HG03095 (cell line): ENCODE results near the gene NAA38.
"Not testable (repeated sequence)": the region's sequence is repeated elsewhere in the genome, so short reads cannot be mapped to it uniquely, and the experiment has no call there.

Experiments
- ATAC-seq: cut with Tn5 transposase; IDR thresholded peaks from one replicate; pipeline ENCODE4 v1.9.1; 2021; ENCODE audit warnings: moderate library complexity; ENCODE audit not compliant: unreplicated experiment

The NAA38 gene

DNA sequence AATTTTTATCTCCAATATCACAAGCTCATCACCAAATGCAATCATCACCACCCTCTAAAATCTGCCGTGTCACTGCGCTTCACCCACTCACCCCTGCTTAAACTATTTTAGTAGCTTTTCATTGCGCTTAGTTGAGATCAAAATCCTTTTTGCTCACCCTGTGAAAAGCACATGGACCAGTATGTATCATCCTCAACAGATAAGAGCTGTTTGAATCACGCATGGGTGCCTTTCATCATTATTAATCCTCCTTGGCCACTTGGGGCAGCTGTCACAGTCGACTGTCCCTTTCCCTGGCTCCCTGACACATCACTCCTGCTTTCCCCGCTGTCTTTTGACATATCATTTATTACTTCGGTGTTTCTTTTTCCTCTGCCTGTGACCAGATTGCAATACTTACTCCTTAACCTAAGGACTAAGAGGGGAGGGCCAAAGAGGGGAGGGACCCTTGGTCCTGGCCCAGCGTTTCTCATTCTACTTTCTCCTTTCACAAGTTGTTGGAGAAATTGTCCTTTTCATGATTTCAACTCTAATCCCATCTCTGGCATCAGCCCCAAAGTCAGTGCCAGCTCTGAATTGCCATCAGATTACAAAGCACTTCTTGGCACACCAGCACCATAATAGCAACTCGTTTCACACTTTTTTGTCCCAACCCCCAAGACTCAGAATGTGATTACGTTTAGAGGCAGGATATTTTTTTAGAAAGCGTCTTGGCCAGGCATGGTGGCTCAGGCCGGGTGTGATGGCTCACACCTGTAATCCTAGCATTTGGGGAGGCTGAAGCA, 32.0 kb downstream of the NAA38 start:
- no peak for ATAC-seq

DNA sequence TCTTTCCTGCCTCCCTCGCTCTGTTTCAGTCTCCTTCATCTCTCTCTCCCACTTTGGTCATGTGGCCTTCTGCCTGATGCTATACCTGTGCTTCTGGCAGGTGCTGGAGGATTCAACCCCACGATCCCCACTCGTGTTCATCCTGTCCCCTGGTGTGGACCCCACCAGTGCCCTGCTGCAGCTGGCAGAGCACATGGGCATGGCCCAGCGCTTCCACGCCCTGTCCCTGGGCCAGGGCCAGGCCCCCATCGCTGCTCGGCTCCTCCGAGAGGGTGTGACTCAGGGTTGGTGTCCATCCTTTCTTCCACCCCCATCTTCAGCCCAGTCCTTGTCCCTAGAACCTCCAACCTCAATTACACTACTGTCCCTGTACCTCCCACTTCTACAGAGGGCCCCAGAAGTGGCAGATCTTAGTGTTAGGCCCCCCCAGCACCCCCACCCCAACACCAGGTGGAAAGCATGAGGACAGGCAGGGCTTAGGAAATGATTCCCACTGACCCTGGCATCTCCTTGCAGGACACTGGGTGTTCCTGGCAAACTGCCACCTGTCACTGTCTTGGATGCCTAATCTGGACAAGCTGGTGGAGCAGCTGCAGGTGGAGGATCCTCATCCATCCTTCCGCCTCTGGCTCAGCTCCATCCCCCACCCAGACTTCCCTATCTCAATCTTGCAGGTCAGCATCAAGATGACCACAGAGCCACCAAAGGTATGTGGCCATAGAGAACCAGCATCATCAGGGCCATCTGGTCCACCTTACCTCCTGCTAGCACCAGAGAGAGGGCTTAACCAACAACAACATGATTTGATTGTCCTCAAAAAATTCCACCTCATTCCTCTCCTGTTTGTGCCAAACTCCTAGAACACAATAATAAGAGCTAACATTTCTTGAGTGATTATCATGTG, 33.1 kb downstream of the NAA38 start:
- no peak for ATAC-seq

DNA sequence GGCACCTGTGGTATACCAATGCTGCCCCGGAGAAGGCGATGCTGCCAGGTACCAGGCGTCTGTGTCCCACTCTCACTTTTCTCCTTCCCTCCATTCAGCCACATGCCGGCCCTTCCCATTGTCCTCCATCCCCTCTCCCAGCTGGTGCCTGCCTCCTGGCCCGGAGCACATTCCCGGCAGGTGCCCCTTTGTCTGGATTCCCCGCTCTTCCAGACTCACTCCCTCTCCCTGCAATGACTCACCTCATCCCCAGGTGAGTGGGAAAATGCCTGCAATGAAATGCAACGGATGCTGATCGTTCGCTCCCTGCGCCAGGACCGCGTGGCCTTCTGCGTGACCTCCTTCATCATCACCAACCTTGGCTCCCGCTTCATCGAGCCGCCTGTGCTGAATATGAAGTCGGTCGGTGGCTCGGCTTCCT, 33.8 kb downstream of the NAA38 start:
- ATAC-seq, result no peak

DNA sequence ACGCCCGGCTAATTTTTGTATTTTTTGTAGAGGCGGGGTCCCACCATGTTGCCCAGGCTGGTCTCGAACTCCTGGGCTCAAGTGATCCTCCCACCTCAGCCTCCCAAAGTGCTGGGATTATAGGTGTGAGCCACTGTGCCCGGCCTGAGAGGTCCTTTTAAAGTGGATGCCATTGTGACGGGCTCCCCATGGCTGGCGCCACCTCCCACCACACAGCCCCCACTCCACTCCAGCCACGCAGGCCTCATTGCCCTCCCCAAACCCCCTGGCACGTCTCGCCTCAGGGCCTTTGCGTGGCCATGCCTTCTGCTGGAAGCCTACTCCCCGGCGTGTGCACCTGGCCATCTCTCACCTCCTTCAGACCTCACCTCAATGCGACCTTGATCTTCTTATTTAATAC, 35.2 kb downstream of the NAA38 start:
- ATAC-seq, result no peak

DNA sequence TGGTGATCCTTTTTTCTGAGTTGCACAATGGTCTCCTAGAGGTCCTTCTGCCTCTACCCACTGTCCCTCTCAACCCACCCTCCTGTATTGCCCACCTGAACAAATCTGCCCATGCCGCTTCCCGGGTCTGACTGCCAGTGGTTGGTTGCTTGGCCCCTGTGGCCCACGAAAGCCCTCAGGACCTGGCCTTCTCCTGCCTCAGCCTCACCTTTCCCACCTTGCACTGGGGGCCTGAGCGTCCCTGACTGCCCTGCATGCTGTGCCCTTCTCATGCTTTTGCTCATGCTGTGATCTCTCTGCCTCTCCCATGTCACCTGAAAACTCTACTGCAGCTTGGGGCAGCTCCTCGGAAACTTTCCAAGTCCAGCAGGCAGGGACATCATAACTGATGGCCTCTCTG, 37.1 kb downstream of the NAA38 start:
- no peak for ATAC-seq

DNA sequence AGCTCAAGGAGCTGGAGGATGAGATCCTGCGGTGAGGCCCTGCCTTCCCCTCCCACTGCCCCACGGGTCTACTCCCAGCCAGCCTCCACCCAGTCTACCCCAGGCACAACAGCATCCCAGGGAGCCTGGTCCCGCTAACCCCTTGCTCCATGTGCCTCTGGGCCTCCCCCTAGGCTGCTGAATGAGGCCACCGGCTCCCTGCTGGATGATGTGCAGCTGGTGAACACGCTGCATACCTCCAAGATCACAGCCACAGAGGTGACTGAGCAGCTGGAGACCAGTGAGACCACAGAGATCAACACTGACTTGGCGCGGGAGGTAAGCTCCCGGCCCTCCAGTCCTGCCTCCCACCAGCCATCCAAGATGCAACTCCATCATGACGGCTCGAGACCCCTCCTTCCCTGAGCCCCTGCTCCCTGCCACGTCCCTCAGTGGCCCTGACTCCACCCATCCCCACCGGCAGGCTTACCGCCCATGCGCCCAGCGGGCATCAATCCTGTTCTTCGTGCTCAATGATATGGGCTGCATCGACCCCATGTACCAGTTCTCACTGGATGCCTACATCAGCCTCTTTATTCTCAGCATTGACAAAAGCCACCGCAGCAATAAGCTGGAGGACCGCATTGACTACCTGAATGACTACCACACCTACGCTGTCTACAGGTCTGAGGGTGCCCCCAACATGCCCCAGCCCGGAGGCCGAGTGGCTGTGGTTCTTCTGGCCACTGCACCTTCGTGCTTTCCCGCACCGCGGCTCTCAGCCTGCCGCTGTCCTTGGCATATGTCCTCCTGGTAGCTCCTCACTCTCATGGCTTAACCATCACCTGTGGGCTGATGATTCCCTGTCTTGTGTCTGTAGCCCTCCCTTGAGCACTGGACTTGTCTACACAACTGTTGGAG, 38.4 kb downstream of the NAA38 start:
- ATAC-seq, result no peak

DNA sequence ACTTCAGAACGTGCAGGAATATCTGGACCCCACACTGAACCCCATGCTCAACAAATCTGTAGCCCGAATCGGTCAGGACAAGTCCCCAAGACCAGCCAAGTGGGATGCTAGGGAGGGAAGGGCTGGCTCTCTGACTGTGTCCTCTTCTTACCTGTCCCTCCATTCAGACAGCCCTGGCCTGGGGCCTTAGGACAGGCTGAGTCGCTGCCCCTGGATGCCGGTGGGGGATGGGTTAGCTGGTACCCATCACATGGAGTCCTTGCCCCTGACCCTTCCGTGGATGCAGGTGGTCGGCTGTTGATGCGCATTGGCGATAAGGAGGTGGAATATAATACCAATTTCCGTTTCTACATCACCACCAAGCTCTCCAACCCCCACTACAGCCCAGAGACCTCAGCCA, 39.3 kb downstream of the NAA38 start:
- no peak for ATAC-seq

DNA sequence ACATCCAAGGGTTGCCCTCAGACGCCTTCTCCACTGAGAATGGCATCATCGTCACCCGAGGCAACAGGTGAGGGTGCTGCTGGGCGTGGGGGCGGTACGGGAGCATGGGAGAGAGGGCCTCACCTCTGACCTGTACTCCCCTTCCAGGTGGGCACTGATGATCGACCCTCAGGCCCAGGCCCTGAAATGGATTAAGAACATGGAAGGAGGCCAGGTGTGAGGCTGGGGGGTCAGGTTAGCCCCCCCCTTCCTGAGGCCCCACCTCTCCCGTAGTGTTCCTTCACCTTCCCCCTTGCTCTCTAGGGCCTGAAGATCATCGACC, 39.8 kb downstream of the NAA38 start:
- ATAC-seq, result no peak

DNA sequence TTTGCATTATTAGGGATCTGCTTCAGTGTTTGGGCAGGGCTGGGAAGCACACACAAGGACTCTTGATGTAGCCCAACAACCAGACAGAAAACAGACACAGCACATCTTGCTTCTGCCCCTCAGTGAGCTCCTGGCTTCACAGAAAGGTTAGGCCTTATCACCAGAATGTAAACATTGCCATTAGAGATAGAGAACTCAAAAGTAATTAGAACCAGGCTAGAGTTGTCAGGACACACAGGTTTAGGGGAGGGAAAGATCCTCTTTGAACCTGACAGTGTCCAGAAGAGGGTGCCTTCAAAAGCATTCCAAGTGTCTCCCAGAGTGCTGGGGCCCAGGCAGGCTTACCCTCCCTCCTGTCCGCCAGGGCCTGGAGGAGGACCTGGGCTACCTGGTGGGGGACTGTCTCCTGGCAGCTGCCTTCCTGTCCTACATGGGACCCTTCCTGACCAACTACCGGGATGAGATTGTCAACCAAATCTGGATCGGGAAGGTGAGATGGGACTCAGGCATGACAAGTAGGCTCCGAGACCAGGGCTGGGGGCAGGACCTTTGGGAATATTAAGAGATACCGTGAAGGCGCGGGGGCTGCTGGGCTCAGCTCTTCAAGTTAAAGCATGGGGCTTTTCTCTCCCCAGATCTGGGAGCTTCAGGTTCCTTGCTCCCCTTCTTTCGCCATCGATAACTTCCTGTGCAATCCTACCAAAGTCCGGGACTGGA, 40.3 kb downstream of the NAA38 start:
- ATAC-seq, result no peak

DNA sequence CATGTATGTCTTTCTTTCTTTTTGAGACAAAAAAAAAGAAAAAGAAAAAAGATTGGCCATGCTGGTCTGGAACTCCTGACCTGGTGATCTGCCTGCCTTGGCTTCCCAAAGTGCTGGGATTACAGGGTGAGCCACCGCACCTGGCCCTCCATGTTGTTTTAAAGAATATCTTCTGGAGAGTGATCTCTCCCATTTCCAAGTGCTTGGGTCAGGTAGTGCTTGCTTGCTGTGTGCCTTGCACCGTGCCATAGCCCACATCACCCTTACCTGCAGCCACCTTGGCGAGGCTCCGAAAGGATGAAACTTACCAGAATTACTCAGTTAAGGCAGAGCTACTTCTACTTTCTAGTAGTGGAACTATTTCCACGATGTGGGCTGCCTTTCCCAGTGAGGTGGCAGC, 42.4 kb downstream of the NAA38 start:
- no peak for ATAC-seq

DNA sequence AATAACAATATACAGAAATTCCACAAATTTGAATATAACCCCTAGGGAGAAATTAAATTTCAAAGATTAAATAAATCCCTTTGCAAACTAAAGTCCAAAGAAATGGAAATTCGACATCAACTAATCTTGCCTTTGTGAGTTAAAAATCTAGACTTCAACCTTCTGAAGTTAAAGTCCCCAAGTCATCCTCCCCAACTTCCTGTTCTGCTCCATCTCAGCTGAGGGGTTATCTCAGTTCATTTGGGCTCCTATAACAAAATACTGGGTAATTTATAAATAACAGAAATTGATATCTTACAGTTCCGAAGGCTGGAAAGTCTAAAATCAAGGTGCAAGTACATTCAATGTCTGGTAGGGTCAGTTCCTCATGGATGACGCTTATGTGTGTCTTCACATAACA, 46.1 kb downstream of the NAA38 start:
- ATAC-seq, result no peak

DNA sequence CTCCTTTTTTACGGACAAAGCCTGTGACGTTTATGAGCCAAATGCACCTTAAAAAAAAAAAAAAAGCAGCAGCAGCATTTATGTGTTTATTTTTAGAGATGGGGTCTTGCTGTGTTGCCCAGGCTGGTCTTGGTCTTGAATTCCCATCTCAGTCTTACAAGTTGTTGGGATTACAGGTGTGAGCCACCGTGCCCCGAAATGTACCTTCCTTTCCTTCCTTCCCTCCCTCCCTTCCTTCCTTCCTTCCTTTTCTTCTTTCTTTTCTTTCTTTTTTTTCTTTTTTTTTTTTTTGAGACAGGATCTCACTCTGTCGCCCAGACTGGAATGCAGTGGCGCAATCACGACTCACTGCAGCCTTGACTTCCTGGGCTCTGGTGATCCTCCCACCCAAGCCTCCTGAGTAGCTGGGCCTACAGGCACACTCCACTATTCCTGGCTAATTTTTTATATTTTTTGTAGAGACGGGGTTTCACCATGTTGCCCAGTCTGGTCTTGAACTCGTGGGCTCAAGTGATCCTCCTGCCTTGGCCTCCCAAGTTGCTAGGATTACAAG, 47.5 kb downstream of the NAA38 start:
- ATAC-seq, result not testable (repeated sequence)

DNA sequence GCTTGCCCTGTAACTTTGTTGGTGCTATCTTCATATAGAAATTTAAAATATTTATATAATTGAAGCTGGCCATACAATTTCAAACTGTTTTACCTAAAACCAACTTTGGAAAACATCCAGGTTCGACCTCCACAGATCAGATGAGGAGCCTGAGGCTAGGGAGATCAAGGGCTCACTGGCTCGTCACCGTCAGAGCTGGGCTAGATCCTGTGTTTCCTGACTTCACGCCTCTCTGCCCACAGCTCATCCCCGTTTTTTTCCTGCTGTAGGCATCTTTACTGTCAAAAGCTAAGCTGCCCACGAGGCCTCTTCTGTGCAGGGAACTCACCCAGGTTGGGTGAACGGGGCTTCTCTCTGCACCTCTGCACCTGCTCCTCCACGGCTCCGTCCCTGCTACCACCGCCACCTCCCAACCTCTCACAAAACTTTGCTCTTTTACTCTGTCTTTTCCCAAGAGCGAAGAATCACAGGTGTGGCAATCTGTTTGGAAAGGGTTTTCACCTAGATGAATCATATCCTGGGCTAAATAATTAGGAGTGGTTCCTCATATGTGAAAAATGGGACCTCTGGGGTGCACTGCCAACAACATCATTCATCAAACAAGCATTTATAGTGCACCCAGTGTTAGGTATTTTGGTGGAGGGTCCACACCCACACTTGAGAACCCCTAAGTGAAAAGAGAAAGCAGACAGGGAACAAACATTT, 48.1 kb downstream of the NAA38 start:
- no peak for ATAC-seq

DNA sequence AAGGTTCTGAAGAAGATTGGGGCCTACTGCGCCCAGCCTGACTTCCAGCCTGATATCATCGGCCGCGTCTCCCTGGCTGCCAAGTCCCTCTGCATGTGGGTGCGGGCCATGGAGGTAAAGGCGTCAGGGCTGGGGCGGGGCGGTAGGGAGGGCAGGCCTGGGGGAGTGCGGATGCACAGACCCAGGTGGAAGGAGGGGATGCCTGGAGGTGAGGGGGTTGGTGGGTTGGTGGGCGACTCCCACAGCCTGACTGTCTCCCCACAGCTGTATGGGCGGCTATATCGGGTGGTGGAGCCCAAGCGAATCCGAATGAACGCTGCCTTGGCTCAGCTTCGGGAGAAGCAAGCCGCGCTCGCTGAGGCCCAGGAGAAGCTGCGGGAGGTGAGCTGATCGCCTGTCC, 50.2 kb downstream of the NAA38 start:
- no peak for ATAC-seq
